Endothelial cell of umbilical vein (primary cell): ENCODE results near the gene LRCH3.

Experiments used
- CTCF ChIP-seq, 2 donors: IDR thresholded peaks; 1 replicate in 1 of 2; 2 replicates in 1 of 2; pipeline ENCODE4 v1.5.1; 2011; ENCODE audit warnings: low read length in 2 of 2, mild to moderate bottlenecking in 2 of 2, moderate library complexity in 2 of 2, control low read depth in 1 of 2, inconsistent platforms in 1 of 2, low read depth in 1 of 2; ENCODE audit not compliant: insufficient read depth in 1 of 2; ENCODE audit errors: extremely low read depth in 1 of 2
- EZH2 ChIP-seq: IDR thresholded peaks from 2 replicates; pipeline ENCODE4 v1.6.1; 2012; ENCODE audit warnings: borderline replicate concordance, low read depth, mild to moderate bottlenecking, moderate library complexity, low read length, inconsistent platforms; ENCODE audit not compliant: severe bottlenecking
- GATA2 ChIP-seq: IDR thresholded peaks from 2 replicates; pipeline ENCODE4 v1.7.0; 2011; ENCODE audit warnings: low read depth, mild to moderate bottlenecking, moderate library complexity, mixed read lengths, low read length; ENCODE audit not compliant: insufficient read length, insufficient read depth
- MYC ChIP-seq: IDR thresholded peaks from one replicate; pipeline ENCODE4 v1.6.1; 2011; ENCODE audit warnings: mild to moderate bottlenecking, low read depth, low read length
- POLR2A ChIP-seq: IDR thresholded peaks from 2 replicates; pipeline ENCODE4 v1.6.1; 2012; ENCODE audit warnings: low read depth, mild to moderate bottlenecking, control low read depth, low read length
- POLR2AphosphoS5 ChIP-seq: IDR thresholded peaks from 2 replicates; pipeline ENCODE4 v1.6.1; 2012; ENCODE audit warnings: low read depth, mild to moderate bottlenecking, control low read depth, low read length, moderate library complexity; ENCODE audit not compliant: insufficient read depth

DNA sequence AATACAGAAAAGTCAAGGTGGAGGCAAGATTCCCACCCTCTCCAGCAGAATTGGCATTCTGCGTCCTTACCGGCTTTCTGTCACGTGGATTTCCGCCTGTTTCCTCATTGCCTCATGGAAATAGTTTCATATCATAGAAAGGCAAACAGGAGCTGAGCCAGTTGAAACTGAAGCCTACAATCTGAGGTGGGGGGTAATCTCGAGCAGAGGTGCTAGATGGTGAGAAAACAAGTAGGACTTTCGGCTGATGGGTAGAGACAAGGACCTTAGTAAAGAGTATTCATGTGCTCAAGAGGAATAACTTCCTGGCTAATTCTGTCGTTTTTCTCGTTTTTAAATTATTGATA, 39.9 kb downstream of the LRCH3 start:
- TF ChIP-seq EZH2, result no peak
- no peak for TF ChIP-seq CTCF (IDR thresholded peaks at IDR 0.05; ENCODE audit: extremely low read depth in 1 of 2, insufficient read depth in 1 of 2, low read depth in 1 of 2, low read length in 2 of 2)
- no peak for TF ChIP-seq POLR2A
- no peak for TF ChIP-seq GATA2
- no peak for TF ChIP-seq POLR2AphosphoS5
- no peak for TF ChIP-seq MYC
